Measurements from ENCODE around the gene ILK. TPM values are rescaled to one million over a fixed set of nuclear protein-coding genes. Genes with fewer than 3 reads are reported as not detected.
A peak's percentile ranks its signal among the peaks of the same experiment; 100 is the strongest.

Gene ILK
- 100 to 1,000 TPM in 2 of 5 donors, 10 to 100 TPM in 3; 49.3 to 111 (median 99.4) TPM for total RNA-seq
- total RNA-seq (2013), result 63.7 TPM
- 20.5 to 109 (median 43.8) reads per million in 29 experiments for total RNA-seq

DNA sequence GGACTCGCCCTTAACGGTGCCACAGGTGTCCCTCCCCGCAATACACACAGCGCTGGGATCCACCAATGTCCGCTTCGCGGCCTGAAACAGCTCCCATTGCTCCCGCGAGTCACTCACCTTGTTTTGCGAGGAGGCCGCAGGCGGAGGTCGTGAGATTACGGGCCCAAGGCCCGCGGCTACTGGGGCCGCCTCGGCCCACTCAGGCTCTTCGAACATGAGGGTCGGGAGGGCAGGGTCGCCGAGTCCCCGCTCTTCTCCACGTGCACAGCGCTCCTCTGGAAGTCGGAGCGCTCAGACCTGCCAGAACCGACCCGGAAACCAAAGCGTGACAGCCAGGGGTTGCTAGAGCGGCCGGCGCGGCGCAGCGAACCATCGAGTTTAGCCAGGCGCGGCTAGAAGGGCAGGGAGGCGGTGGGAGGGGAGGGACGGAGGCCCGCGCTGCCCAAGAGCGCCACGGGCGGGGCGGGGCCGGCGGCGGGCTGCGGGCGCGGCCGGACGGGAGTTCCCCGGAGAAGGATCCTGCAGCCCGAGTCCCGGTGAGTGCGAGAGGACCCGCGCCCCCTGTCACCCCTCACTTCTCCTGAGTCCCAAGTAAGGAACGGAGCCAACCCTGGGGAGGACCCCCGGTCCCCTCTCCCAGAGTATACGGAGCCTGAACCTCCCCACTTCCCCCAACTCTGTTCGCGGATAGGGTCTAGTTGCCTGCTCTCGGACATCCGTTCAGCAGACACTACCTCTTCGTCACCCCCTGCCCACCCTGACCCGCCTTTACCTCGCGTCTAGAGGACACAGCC, at the start of gene ILK, which contains the start of gene RRP8:
TSS of gene ILK (plus strand) at position 488 of the 794 bp plus-strand sequence. CDS start 498 bp downstream, outside the sequence.
TSS of gene RRP8 (minus strand) at position 330 of the 794 bp plus-strand sequence. CDS start at position 216, 114 bp downstream.
- Histone ChIP-seq H3K4me3 (ENCODE audit: control insufficient read depth in 1 of 2, extremely low read depth in 1 of 2, low read length in 1 of 2) (peak within 1 kb of the TSS; percentile 81 to 96), H3K27ac (ENCODE audit: low read length) (peak within 1 kb of the TSS; percentile 72), H3K36me3 (ENCODE audit: control insufficient read depth in 2 of 2, extremely low read depth in 1 of 2, insufficient read depth in 1 of 2, low read length in 1 of 2) (peaks cover 5 to 47% of the 10 kb centered on the region in 2 donors), H3K9me3 (no peaks in the 10 kb centered on the region), H3K4me1 (ENCODE audit: control insufficient read depth in 1 of 2, extremely low read depth in 1 of 2, insufficient read depth in 2 of 2, low read length in 2 of 2) (peaks cover 38 to 66% of the 10 kb centered on the region in 2 experiments), H3K27me3 (replicated peaks in 1 of 2; ENCODE audit: control insufficient read depth in 2 of 2, extremely low read depth in 1 of 2, insufficient read depth in 2 of 2, low read length in 1 of 2) (no peaks in the 10 kb centered on the region)
- H3K36me3 Mint-ChIP-seq, result peaks cover 30% of the 10 kb centered on the region
- no peak within 1 kb of the TSS for H3K27ac Mint-ChIP-seq
- under 1% methylated on average over 62 of the region's 72 CpGs for WGBS (ENCODE audit: insufficient coverage)
- ATAC-seq (replicated peaks in 1 of 4) (peak; percentile 84 to 90 (median 88)), DNase-seq (peak; percentile 66 to 90 (median 74))
- POLR2A ChIA-PET, result interaction anchor here (0.7 to 1.6 kb wide), 6 partner anchors 9 to 80 kb away, joined by 3 to 16 read pairs (median 4); partner anchors contain the start of genes TPP1 (in 2 of the 2), MRPL17 (in 1 of the 2) and TAF10 (in 1 of the 2)
- H3K27me3 Mint-ChIP-seq, result no peaks in the 10 kb centered on the region
- peaks cover 13 to 25% (median 21%) of the 10 kb centered on the region in 3 donors for H3K4me1 Mint-ChIP-seq
- no peaks in the 10 kb centered on the region for H3K9me3 Mint-ChIP-seq
- H3K4me3 Mint-ChIP-seq, result no peak within 1 kb of the TSS
- CTCF ChIA-PET, result interaction anchor here (0.5 to 3.9 kb wide), 14 partner anchors 13 to 214 kb away, joined by 3 to 53 read pairs (median 4); partner anchors contain the start of genes MRPL17 (in 2 of the 2) and TPP1 (in 2 of the 2)

DNA sequence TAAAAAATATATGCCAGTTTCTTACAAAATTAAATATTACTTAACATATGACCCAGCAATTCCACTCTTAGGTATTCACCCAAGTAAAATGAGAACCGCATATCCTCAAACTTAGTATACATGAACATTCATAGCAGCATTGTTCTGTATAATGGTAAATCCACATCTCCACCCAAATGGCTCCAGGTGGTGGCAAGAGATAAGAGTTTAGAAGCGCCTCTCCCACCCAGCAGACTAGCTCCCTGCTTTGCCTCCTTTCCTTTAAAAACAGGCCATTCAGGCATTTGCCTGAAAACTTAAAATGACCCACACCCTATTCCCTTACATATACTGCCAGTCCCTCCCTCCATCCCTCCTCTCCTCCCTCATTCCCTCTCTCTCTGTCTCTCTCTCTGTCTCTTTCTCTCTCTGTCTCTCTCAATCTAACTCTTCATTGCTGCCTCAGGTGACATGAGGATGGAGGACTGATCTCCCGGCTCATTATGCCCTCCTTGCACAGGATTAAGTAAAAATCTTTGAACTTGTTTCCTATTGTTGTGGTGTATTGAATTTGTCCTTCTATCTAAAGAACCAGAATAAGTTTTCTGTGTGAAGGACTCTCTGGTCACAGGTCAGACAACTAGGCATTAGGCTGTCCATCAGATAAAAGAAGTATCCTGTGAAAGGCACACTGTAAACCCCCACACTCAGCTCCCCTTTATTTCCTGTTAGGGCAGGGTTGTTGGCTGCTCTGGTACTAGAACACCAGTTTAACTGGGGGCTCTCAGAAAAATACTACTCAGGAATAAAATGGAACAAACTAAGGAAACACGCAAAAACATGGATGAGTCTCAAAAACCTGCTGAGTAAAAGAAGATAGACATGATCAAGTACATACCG, 48.5 kb upstream of the ILK start:
- Histone ChIP-seq H3K27ac (ENCODE audit: low read length) (no peak overlapping the region), H3K4me3 (ENCODE audit: control insufficient read depth in 1 of 2, extremely low read depth in 1 of 2, low read length in 1 of 2) (no peak overlapping the region), H3K4me1 (ENCODE audit: control insufficient read depth in 1 of 2, extremely low read depth in 1 of 2, insufficient read depth in 2 of 2, low read length in 2 of 2) (no peaks in the 10 kb centered on the region), H3K27me3 (replicated peaks in 1 of 2; ENCODE audit: control insufficient read depth in 2 of 2, extremely low read depth in 1 of 2, insufficient read depth in 2 of 2, low read length in 1 of 2) (no peaks in the 10 kb centered on the region), H3K9me3 (no peaks in the 10 kb centered on the region), H3K36me3 (ENCODE audit: control insufficient read depth in 2 of 2, extremely low read depth in 1 of 2, insufficient read depth in 1 of 2, low read length in 1 of 2) (no peaks in the 10 kb centered on the region)
- no peak for ATAC-seq (replicated peaks in 1 of 4)
- Mint-ChIP-seq H3K4me1 (peaks cover 0 to 5% (median 0%) of the 10 kb centered on the region in 3 donors), H3K36me3 (peaks cover 18% of the 10 kb centered on the region), H3K27ac (no peak overlapping the region), H3K9me3 (no peaks in the 10 kb centered on the region), H3K4me3 (no peak overlapping the region), H3K27me3 (no peaks in the 10 kb centered on the region)
- WGBS (ENCODE audit: insufficient coverage), result no CpG with 5 or more reads among the region's 5 CpGs
- ChIA-PET POLR2A (interaction anchor here (0.6 to 0.7 kb wide), 3 partner anchors 17 to 68 kb away, joined by 3 read pairs; no protein-coding TSS in a partner anchor), CTCF (interaction anchor here in 1 of 2 donors (0.7 kb wide), 1 partner anchor 132 kb away, joined by 3 read pairs; no protein-coding TSS in a partner anchor)
- DNase-seq, result no peak

DNA sequence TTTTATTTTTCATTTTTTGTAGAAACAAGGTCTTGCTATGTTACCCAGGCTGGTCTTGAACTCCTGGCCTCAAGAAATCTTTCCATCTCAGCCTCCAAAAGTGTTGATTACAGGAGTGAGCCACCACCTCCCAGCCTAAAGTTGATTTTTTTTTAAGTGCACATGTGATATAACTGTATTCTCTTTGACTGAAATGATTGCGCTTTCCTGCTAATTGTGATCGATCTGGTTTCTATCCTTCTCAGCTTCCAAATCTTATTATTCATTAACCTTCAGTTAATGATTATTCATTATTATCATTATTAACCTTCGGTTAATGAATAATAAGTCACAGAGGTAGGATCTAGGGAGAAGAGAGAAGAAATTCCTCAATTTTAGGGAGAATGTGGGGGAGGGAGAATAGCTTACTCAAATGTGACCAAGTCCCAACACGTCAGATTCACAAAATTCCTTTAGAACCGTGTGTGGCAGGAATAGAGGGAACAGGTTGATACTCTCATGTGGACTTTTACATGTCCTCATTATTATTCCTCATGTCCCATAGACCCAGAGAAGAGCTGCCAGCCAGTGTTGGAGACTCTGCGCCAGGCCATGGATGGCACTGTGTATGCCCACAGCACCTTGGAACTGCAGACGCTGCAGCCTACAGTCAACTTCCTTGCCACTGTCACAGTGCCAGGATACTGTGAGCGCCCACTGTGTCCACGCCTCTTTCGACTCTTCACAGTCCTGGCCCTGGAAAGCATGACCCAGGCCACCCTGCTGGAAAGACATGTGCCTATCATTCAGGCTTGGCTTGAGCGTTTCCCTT, 47.2 kb upstream of the ILK start:
- Mint-ChIP-seq H3K4me1 (peaks cover 0 to 1% (median 0%) of the 10 kb centered on the region in 3 donors), H3K27ac (no peak overlapping the region)

GRCh38 chr11:6557063-6557462, 46.5 kb upstream of the ILK start:
- no peaks in the 10 kb centered on the region for H3K9me3 Mint-ChIP-seq

More for the DNA sequence above, 47.2 kb upstream of the ILK start:
- Histone ChIP-seq H3K36me3 (ENCODE audit: control insufficient read depth in 2 of 2, extremely low read depth in 1 of 2, insufficient read depth in 1 of 2, low read length in 1 of 2) (no peaks in the 10 kb centered on the region), H3K27me3 (replicated peaks in 1 of 2; ENCODE audit: control insufficient read depth in 2 of 2, extremely low read depth in 1 of 2, insufficient read depth in 2 of 2, low read length in 1 of 2) (no peaks in the 10 kb centered on the region), H3K27ac (ENCODE audit: low read length) (no peak overlapping the region), H3K4me1 (ENCODE audit: control insufficient read depth in 1 of 2, extremely low read depth in 1 of 2, insufficient read depth in 2 of 2, low read length in 2 of 2) (no peaks in the 10 kb centered on the region), H3K9me3 (no peaks in the 10 kb centered on the region), H3K4me3 (ENCODE audit: control insufficient read depth in 1 of 2, extremely low read depth in 1 of 2, low read length in 1 of 2) (no peak overlapping the region)
- ATAC-seq (replicated peaks in 1 of 4) (no peak), DNase-seq (no peak)
- no peak overlapping the region for H3K4me3 Mint-ChIP-seq
- CTCF ChIA-PET, result no interaction called here
- 88% methylated on average over 6 of the region's 11 CpGs for WGBS (ENCODE audit: insufficient coverage)
- peaks cover 25% of the 10 kb centered on the region for H3K36me3 Mint-ChIP-seq
- H3K9me3 Mint-ChIP-seq, result no peaks in the 10 kb centered on the region
- POLR2A ChIA-PET, result no interaction called here
- no peaks in the 10 kb centered on the region for H3K27me3 Mint-ChIP-seq

DNA sequence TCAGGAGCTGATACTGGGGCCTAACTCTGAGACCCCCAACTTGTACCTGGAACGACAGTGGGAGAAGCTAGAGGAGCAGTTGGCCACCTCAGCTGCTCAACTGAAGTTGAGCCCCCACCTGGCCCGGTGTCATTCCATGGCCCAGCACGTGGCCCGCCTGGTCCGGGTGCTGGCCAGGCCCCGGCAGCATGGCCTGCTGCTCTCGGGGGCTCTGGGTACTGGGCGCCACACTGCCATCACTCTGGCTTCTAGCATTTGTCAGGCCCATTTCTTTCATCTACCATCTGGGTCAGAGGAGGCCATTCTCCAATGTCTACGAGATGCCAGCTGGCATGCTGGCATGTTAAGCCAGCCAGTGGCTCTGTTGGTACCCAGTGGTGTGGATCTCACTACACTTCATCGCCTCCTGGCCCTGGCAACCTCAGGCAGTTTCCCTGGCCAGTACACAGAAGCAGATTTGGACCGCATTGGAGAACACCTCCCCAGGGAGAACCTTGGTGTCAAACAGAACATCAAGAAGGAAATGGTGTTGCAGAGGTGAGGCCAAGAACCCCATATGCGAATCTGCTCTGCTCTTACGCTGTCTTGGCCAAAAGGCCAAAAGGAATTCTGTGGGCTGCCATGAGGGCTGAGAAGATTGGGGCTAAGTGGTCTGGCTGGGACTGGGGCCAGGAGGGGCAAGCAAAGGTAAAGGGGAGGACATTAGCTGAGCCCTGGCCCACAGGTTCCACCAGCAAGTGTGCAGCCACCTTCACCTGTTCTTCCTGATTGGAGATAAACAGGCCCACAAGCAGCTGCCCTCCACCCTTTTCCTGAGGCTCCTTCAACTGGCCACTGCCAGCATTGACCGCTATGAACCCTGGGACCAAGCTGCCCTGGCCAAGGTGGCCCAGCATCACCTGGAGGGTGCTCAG, 45.6 kb upstream of the ILK start:
- ATAC-seq (replicated peaks in 1 of 4), result no peak
- 98% methylated on average over 13 of the region's 14 CpGs for WGBS (ENCODE audit: insufficient coverage)

More at GRCh38 chr11:6557063-6557462, 46.5 kb upstream of the ILK start:
- CTCF ChIA-PET, result no interaction called here
- Mint-ChIP-seq H3K36me3 (peaks cover 32% of the 10 kb centered on the region), H3K27me3 (no peaks in the 10 kb centered on the region), H3K27ac (no peak overlapping the region), H3K4me3 (no peak overlapping the region), H3K4me1 (peaks cover 0 to 7% (median 0%) of the 10 kb centered on the region in 3 donors)
- Histone ChIP-seq H3K9me3 (no peaks in the 10 kb centered on the region), H3K4me3 (ENCODE audit: control insufficient read depth in 1 of 2, extremely low read depth in 1 of 2, low read length in 1 of 2) (no peak overlapping the region), H3K27ac (ENCODE audit: low read length) (no peak overlapping the region), H3K4me1 (ENCODE audit: control insufficient read depth in 1 of 2, extremely low read depth in 1 of 2, insufficient read depth in 2 of 2, low read length in 2 of 2) (no peaks in the 10 kb centered on the region), H3K36me3 (ENCODE audit: control insufficient read depth in 2 of 2, extremely low read depth in 1 of 2, insufficient read depth in 1 of 2, low read length in 1 of 2) (no peaks in the 10 kb centered on the region), H3K27me3 (replicated peaks in 1 of 2; ENCODE audit: control insufficient read depth in 2 of 2, extremely low read depth in 1 of 2, insufficient read depth in 2 of 2, low read length in 1 of 2) (no peaks in the 10 kb centered on the region)
- POLR2A ChIA-PET, result no interaction called here
- ATAC-seq (replicated peaks in 1 of 4) (no peak), DNase-seq (no peak)
- 93% methylated on average over 10 of the region's 11 CpGs for WGBS (ENCODE audit: insufficient coverage)

More for the DNA sequence above, 45.6 kb upstream of the ILK start:
- CTCF ChIA-PET, result no interaction called here
- no peak overlapping the region for H3K4me3 Mint-ChIP-seq
- H3K36me3 ChIP-seq (ENCODE audit: control insufficient read depth in 2 of 2, extremely low read depth in 1 of 2, insufficient read depth in 1 of 2, low read length in 1 of 2), result no peaks in the 10 kb centered on the region
- no peaks in the 10 kb centered on the region for H3K27me3 ChIP-seq (replicated peaks in 1 of 2; ENCODE audit: control insufficient read depth in 2 of 2, extremely low read depth in 1 of 2, insufficient read depth in 2 of 2, low read length in 1 of 2)
- peaks cover 35% of the 10 kb centered on the region for H3K36me3 Mint-ChIP-seq
- H3K4me1 Mint-ChIP-seq, result peaks cover 0 to 12% (median 0%) of the 10 kb centered on the region in 3 donors
- no peaks in the 10 kb centered on the region for H3K27me3 Mint-ChIP-seq
- no peak for DNase-seq
- POLR2A ChIA-PET, result no interaction called here
- H3K27ac ChIP-seq (ENCODE audit: low read length), result no peak overlapping the region
- no peaks in the 10 kb centered on the region for H3K4me1 ChIP-seq (ENCODE audit: control insufficient read depth in 1 of 2, extremely low read depth in 1 of 2, insufficient read depth in 2 of 2, low read length in 2 of 2)
- no peaks in the 10 kb centered on the region for H3K9me3 Mint-ChIP-seq
- H3K9me3 ChIP-seq, result no peaks in the 10 kb centered on the region
- no peak overlapping the region for H3K4me3 ChIP-seq (ENCODE audit: control insufficient read depth in 1 of 2, extremely low read depth in 1 of 2, low read length in 1 of 2)
- H3K27ac Mint-ChIP-seq, result no peak overlapping the region
